ENCODE measurements around the gene SMG6.

DNA sequence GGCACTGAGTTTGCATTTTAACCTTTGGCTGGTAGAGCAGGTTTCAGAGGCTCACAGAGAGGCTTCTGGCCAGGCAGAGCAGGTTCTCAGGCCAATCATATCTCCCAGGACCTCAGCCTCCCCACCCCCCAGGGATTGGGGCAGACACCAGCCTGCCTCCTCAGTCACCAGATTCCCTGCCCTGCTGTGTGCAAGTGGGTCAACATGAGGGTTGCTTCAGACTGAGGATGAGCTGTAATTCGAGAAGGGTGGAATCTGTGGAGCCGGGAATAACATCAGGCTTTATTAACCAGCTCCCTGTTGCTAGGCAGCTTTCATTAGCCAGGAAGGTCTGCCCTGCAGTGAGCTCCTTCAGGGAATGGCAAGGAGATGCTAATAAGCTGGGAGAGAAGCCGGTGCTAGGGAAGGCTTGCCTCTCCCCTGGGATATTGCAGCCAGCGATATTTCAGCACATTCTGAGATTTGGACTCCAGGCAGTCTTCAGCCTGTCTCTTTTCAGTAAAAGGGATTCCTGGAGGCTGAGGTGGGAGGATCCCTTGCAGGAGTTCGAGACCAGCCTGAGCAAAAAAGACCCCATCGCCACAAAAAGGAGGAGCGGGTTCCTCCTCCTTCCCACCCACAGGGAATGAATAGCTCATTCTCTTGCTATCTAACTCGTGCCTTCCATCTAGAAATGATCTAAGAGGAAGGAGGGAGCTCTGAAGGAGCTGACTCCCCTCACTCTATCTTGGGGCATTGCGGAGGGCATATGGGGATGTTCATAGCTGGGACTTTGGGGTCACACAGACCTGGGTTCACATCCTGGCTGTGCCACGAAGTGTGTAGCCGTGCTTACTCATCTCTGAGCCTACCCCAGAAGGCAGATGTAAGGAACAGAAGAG is 44.5 kb upstream of the SMG6 start:
- no peak for TF ChIP-seq ZNF596 (tag by site-specific recombination; IDR thresholded peaks at IDR 0.05)
- no peak for TF ChIP-seq SETDB1 (IDR thresholded peaks at IDR 0.05; ENCODE audit: insufficient read length, low read length)
- TF ChIP-seq, protein P1, sequence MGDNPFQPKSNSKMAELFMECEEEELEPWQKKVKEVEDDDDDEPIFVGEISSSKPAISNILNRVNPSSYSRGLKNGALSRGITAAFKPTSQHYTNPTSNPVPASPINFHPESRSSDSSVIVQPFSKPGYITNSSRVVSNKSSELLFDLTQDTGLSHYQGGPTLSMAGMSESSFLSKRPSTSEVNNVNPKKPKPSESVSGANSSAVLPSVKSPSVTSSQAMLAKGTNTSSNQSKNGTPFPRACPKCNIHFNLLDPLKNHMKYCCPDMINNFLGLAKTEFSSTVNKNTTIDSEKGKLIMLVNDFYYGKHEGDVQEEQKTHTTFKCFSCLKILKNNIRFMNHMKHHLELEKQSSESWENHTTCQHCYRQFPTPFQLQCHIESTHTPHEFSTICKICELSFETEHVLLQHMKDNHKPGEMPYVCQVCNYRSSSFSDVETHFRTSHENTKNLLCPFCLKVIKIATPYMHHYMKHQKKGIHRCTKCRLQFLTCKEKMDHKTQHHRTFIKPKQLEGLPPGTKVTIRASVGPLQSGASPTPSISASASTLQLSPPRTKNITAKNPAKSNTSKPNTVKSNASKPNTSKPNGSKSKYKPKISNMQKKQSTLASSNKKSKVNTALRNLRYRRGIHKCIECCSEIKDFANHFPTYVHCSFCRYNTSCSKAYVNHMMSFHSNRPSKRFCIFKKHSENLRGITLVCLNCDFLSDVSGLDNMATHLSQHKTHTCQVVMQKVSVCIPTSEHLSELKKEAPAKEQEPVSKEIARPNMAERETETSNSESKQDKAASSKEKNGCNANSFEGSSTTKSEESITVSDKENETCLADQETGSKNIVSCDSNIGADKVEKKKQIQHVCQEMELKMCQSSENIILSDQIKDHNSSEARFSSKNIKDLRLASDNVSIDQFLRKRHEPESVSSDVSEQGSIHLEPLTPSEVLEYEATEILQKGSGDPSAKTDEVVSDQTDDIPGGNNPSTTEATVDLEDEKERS (tag by site-specific recombination; IDR thresholded peaks at IDR 0.05) = no peak
- TF ChIP-seq ZNF658 (tag by site-specific recombination; IDR thresholded peaks at IDR 0.05) = no peak
- no peak for TF ChIP-seq CTCF (tag by site-specific recombination; IDR thresholded peaks at IDR 0.05)
- no peak for TF ChIP-seq ZNF324 (tag by site-specific recombination; IDR thresholded peaks at IDR 0.05)
- TF ChIP-seq ZFP41 (tag by site-specific recombination; IDR thresholded peaks at IDR 0.05; ENCODE audit: borderline replicate concordance) = no peak
- TF ChIP-seq ZNF623 (tag by site-specific recombination; IDR thresholded peaks at IDR 0.05) = no peak
- TF ChIP-seq ZNF701 (tag by site-specific recombination; IDR thresholded peaks at IDR 0.05) = no peak
- TF ChIP-seq REPIN1 (tag by site-specific recombination; IDR thresholded peaks at IDR 0.05; ENCODE audit: low read depth) = no peak
- TF ChIP-seq SALL2 (tag by site-specific recombination; IDR thresholded peaks at IDR 0.05; ENCODE audit: borderline replicate concordance) = no peak
- TF ChIP-seq ZNF707 (tag by site-specific recombination; IDR thresholded peaks at IDR 0.05) = no peak
- TF ChIP-seq, protein P2, sequence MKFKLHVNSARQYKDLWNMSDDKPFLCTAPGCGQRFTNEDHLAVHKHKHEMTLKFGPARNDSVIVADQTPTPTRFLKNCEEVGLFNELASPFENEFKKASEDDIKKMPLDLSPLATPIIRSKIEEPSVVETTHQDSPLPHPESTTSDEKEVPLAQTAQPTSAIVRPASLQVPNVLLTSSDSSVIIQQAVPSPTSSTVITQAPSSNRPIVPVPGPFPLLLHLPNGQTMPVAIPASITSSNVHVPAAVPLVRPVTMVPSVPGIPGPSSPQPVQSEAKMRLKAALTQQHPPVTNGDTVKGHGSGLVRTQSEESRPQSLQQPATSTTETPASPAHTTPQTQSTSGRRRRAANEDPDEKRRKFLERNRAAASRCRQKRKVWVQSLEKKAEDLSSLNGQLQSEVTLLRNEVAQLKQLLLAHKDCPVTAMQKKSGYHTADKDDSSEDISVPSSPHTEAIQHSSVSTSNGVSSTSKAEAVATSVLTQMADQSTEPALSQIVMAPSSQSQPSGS (tag by site-specific recombination; IDR thresholded peaks at IDR 0.05; ENCODE audit: low read depth) = no peak
- TF ChIP-seq, protein P3, sequence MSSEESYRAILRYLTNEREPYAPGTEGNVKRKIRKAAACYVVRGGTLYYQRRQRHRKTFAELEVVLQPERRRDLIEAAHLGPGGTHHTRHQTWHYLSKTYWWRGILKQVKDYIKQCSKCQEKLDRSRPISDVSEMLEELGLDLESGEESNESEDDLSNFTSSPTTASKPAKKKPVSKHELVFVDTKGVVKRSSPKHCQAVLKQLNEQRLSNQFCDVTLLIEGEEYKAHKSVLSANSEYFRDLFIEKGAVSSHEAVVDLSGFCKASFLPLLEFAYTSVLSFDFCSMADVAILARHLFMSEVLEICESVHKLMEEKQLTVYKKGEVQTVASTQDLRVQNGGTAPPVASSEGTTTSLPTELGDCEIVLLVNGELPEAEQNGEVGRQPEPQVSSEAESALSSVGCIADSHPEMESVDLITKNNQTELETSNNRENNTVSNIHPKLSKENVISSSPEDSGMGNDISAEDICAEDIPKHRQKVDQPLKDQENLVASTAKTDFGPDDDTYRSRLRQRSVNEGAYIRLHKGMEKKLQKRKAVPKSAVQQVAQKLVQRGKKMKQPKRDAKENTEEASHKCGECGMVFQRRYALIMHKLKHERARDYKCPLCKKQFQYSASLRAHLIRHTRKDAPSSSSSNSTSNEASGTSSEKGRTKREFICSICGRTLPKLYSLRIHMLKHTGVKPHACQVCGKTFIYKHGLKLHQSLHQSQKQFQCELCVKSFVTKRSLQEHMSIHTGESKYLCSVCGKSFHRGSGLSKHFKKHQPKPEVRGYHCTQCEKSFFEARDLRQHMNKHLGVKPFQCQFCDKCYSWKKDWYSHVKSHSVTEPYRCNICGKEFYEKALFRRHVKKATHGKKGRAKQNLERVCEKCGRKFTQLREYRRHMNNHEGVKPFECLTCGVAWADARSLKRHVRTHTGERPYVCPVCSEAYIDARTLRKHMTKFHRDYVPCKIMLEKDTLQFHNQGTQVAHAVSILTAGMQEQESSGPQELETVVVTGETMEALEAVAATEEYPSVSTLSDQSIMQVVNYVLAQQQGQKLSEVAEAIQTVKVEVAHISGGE (tag by site-specific recombination; conservative IDR thresholded peaks at IDR 0.05; ENCODE audit: low read depth) = no peak
